SKM-1 (cell line): ENCODE data around the gene NBPF6.
"Not testable (repeated sequence)": the region's sequence is repeated elsewhere in the genome, so short reads cannot be mapped to it uniquely, and the experiment has no call there.

Experiments used
- DNase-seq: peaks from one replicate; lab custom pipeline; 2025; ENCODE audit not compliant: unreplicated experiment; lab: John Stamatoyannopoulos, UW

Gene NBPF6, protein sequence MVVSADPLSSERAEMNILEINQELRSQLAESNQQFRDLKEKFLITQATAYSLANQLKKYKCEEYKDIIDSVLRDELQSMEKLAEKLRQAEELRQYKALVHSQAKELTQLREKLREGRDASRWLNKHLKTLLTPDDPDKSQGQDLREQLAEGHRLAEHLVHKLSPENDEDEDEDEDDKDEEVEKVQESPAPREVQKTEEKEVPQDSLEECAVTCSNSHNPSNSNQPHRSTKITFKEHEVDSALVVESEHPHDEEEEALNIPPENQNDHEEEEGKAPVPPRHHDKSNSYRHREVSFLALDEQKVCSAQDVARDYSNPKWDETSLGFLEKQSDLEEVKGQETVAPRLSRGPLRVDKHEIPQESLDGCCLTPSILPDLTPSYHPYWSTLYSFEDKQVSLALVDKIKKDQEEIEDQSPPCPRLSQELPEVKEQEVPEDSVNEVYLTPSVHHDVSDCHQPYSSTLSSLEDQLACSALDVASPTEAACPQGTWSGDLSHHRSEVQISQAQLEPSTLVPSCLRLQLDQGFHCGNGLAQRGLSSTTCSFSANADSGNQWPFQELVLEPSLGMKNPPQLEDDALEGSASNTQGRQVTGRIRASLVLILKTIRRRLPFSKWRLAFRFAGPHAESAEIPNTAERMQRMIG

DNA sequence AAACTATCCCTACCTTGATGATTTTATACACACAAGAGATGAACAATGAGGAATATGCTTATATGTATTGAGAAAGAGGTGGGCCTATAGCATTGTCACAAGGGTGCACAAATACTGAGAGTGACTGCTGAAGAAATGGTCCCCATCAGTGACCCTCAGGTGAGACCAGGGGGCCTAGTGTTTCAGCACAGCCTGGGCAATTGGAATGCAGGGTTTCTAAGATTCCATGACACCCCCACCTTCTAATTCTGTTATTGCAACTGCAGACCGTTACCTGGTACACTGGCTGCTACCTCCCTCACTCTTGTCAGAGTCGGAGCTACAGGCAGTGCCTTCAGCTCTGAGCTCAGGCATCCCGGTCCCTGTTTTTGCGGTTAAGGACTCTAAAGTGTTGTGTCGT lies at the start of gene NBPF6:
TSS of gene NBPF6 (plus strand) at position 301 of the 400 bp plus-strand sequence. CDS start 259 bp downstream, outside the sequence.
- not testable (repeated sequence) for DNase-seq

GRCh38 chr1:108411098-108411833 lies 38.9 kb upstream of the NBPF6 start:
- not testable (repeated sequence) for DNase-seq

DNA sequence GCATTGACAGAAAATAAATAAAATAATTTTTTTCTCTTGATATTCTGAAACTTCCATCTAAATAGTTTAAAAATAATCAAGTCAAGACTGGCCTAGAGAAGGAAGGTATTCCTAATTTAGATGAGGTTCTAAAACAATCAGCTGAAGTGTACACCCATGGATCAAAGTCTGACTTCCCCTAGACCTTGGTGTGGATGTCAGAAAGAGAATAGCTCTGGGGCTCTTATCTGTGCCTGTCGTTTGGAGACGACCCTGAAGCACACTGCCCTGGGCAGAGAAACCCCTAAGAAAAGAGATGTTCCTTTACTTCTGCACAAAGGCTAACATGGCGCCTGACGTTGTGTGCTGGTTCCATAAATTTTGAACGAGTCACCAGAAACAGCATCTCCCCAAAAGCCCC lies 30.0 kb upstream of the NBPF6 start:
- DNase-seq, result not testable (repeated sequence)

DNA sequence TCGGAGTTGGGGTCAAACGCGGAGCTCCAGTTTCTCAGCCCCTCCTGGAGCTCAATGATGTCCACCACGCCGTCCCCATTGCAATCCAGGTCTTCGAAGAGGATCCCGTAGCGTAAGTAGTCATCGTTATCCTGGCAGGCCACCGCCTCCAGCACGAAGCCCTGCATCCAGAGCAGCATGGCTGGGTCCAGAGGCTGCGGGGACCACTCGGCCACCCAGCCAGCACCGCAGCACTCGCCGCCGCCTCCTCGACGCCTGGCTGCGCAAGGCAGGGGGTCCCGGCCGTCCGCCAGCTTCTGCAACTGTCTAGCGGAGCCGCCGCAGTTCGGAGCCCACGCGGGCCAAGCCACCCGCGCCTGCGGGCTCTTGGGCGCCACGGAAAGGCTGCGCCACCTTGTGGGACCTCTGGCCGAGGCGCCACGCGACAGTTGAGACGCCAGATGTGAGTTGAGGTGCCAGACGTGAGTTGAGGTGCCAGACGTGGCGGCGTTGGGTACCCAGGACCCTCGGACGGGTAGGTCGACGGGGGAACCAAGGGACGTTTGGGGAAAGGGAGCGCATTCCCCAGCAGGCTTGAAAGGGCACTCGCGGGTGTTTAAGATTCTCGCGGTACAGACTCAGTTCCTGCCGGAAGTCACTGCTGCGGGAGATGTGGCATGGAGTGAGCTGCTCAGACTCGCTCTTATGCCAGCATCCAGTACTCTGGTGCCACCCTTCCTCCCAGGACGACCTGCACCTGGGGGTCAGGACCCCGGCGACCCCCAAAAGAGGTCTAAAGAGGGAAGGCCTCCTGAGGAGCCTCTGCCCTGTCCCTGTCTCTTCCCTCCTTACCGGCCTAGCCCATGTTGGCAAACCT lies 28.9 kb upstream of the NBPF6 start:
- not testable (repeated sequence) for DNase-seq

- not testable (repeated sequence) for DNase-seq
Measured at GRCh38 chr1:108426877-108427276, 23.3 kb upstream of the NBPF6 start.

- DNase-seq, result not testable (repeated sequence)
Measured at GRCh38 chr1:108432002-108432401, 18.1 kb upstream of the NBPF6 start.

GRCh38 chr1:108433404-108433803 lies 16.7 kb upstream of the NBPF6 start:
- DNase-seq, result not testable (repeated sequence)

- not testable (repeated sequence) for DNase-seq
Measured at GRCh38 chr1:108438536-108438935, 11.6 kb upstream of the NBPF6 start.

GRCh38 chr1:108454521-108454920 lies 4.4 kb downstream of the NBPF6 start:
- DNase-seq, result not testable (repeated sequence)

DNA sequence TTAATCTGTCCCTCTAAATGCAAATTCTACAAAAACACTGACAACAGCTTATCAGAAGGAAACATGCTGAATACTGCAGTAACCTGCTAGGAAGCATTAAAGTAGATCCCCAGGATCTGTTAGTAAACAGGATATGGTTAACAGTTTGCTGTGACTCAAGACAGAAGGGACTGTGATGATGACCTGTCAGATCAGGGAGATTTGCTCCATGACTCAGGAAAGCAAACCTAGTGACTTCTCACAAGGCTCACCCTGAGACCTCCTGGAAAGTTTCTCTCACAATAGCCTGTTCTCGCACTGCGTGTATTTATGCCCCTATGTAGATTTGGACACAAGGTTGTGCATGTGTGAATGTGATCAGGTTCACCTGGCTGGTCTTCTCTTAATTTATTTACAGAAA lies 8.5 kb downstream of the NBPF6 start:
- not testable (repeated sequence) for DNase-seq

DNA sequence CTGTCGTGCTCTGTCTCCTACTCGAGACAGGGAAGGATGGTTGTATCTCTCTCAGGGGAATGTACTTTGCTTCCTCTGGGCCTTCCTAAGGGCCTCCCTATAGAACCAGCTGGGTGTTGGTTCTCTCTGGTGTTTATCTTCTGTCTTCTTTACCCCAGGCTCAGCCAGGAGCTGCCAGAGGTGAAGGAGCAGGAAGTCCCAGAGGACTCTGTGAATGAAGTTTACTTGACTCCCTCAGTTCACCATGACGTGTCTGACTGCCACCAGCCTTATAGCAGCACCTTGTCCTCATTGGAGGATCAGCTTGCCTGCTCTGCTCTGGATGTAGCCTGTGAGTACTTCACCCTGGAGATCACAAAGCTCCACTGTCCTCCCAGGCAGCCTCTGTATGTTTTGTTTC lies 11.6 kb downstream of the NBPF6 start:
- not testable (repeated sequence) for DNase-seq

GRCh38 chr1:108463962-108464361 lies 13.8 kb downstream of the NBPF6 start:
- not testable (repeated sequence) for DNase-seq

GRCh38 chr1:108466166-108466565 lies 16.0 kb downstream of the NBPF6 start:
- DNase-seq, result not testable (repeated sequence)

GRCh38 chr1:108467155-108467554 lies 17.0 kb downstream of the NBPF6 start:
- not testable (repeated sequence) for DNase-seq

DNA sequence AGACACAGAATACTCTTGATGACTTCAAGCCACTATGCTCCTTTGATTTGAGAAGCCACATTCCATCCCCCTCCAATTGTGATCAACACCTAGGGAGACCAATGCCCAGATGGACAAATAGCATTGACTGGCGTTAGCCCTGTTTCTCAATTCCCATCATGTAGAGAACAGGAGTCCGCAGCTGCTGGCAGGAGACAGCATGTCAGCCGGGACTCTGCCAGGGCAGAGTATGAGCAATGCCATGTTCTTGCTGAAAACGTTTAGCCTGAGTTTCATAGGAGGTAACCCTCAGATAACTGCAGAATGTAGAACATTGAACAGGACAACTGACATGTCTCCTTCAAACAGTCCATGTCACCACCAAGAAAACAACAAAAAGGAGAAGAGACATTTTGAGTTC lies 20.6 kb downstream of the NBPF6 start:
- not testable (repeated sequence) for DNase-seq

DNA sequence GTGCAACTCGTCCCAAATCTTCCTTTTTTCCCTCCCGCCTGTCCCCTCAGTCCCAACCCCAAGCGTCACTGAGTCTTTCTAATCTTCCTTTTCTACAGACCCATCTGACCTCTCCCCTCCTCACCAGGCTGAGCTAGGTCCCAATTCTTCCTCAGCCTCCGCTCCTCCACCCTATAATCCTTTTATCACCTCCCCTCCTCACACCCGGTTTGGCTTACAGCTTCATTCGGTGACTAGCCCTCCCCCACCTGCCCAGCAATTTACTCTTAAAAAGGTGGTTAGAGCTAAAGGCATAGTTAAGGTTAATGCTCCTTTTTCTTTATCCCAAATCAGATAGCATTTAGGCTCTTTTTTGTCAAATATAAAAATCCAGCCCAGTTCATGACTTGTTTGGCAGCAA lies 24.4 kb downstream of the NBPF6 start:
- DNase-seq, result not testable (repeated sequence)

GRCh38 chr1:108478429-108479015 lies 28.4 kb downstream of the NBPF6 start:
- no peak for DNase-seq

DNA sequence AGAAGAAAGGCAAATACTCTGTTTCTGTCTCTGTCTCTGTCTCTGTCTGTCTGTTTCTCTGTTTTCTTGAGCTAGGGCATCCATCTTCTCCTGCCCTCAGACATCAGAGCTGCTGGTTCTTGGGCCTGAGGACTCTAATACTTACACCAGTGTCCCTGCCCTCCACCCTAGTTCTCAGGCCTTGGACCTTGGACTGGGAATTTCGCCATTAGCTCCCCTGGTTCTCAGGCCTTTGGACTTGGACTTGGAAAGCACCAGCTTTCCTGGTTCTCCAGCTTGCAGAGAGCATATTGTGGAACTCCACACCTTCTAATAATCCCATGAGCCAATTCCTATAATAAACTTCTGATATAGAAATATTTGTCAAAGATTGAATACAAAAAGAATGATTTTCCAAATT lies 32.6 kb downstream of the NBPF6 start:
- DNase-seq, result no peak

DNA sequence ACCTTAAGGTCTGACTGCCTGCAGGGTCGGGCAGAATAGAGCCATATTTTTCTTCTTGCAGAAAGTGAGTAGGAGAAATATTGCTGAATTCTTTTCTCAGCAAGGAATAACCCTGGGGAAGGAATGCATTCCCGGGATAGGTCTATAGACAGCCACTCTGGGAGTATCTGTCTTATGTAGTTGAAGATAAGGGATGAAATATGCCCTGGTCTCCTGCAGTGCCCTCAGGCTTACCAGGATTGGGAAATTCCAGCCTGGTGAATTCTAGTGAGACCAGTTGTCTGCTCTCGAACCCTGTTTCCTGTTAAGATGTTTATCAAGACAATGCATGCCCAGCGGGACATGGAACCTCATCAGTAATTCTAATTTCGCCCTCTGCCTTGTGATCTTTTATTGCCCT lies 35.8 kb downstream of the NBPF6 start:
- not testable (repeated sequence) for DNase-seq

DNA sequence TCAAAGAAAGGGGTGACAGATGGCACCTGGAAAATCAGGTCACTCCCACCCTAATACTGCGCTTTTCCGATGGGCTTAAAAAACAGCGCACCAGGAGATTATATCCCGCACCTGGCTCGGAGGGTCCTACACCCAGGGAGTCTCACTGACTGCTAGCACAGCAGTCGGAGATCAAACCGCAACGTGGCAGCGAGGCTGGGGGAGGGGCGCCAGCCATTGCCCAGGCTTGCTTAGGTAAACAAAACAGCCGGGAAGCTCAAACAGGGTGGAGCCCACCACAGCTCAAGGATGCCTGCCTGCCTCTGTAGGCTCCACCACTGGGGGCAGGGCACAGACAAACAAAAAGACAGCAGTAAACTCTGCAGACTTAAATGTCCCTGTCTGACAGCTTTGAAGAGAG lies 36.6 kb downstream of the NBPF6 start:
- not testable (repeated sequence) for DNase-seq
